OCI-LY3 (cell line): ENCODE results near the gene KPNA2.

Experiments used
- EZH2phosphoT487 ChIP-seq: fragments of 200-600 bp; shearing (Covaris generic); IDR thresholded peaks from 2 replicates; pipeline ENCODE4 v1.6.1; 2018; ENCODE audit warnings: antibody characterized with exemption, mixed run types, low read depth
- TF ChIP-seq, protein P1 (sequence below): fragments of 200-600, 300-600 bp; sonication (generic); IDR thresholded peaks from 2 replicates; pipeline ENCODE4 v1.5.1; 2014; ENCODE audit warnings: antibody characterized with exemption, low read length, low read depth

DNA sequence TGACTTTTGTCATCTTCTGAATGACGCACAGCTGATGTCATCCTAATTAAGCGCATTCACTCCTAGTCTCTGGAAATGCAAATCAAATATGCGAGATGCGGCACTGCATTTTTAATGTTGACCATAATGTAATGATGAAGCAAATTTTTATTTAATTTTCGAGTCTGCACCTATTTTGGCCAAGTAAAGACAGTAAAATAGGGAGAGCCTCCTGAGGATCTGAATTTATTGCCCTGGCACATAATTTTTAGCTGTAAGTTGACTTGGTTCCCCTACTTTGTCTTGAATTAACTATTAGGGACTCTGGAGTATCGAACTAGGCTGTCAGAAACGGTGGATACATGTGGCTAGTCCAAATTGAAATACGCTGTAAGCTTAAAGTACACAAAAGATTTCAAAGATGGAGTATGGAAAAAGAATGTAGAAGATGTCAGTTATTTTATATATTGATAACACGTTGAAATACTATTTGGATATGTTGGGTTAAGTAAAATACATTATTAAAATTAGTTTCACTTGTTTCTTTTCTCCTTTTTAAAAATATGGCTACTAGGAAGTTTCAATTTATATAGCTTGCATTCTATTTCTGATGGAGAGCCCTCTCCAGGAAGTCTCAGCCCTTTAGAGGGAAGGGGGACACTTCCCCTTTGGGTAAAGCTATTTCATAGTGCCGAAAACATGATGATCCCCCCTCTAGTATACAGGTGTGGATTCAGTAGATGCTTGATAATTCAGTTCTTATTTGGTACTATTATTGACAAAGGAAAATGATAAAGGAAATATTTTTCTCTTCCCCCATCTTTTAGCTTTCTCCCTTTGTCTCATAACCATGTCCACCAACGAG is 991 bp downstream of the KPNA2 start:
- TF ChIP-seq, protein P1, sequence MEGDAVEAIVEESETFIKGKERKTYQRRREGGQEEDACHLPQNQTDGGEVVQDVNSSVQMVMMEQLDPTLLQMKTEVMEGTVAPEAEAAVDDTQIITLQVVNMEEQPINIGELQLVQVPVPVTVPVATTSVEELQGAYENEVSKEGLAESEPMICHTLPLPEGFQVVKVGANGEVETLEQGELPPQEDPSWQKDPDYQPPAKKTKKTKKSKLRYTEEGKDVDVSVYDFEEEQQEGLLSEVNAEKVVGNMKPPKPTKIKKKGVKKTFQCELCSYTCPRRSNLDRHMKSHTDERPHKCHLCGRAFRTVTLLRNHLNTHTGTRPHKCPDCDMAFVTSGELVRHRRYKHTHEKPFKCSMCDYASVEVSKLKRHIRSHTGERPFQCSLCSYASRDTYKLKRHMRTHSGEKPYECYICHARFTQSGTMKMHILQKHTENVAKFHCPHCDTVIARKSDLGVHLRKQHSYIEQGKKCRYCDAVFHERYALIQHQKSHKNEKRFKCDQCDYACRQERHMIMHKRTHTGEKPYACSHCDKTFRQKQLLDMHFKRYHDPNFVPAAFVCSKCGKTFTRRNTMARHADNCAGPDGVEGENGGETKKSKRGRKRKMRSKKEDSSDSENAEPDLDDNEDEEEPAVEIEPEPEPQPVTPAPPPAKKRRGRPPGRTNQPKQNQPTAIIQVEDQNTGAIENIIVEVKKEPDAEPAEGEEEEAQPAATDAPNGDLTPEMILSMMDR: no peak
- no peak for TF ChIP-seq EZH2phosphoT487
